CD4-positive, alpha-beta T cell treated with Interleukin-15 for 4 hours (primary cell): ENCODE results near the gene INCENP.
"Not testable (repeated sequence)": the region's sequence is repeated elsewhere in the genome, so short reads cannot be mapped to it uniquely, and the experiment has no call there.

Experiments used
- DNase-seq: peaks from one replicate; pipeline ENCODE4 v3.0.0-alpha.2; 2020; ENCODE audit warnings: low spot score

Gene INCENP

DNA sequence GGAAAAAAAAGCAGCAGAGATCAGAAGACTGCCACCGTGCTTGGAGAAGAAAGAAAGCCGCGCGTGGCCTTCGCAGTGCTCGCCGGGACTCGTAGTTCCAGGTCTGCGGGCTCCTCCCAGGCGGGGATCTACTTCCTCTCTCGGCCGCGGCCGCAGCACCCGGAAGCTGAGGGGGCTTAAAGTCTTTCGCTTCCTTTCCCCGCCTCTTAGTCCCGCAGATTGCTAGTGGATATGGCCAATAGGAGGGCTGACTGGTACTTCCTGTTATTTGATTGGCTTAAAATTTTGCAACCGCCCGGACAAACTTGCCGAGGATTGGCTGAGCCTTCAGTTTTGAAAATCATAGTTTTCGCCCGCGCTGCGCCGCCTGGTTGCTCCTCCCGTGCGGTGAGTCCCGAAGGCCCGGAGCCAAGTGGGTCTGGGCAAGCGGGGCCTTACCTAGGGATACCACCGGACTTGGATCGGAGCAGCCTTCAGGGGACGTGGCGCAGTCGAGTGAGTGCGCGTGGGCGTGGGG lies at the start of gene INCENP:
INCENP (plus strand) TSS at position 343 of the 517 bp plus-strand sequence. CDS start 4,151 bp downstream, outside the sequence.
- peak; percentile 97 for DNase-seq

DNA sequence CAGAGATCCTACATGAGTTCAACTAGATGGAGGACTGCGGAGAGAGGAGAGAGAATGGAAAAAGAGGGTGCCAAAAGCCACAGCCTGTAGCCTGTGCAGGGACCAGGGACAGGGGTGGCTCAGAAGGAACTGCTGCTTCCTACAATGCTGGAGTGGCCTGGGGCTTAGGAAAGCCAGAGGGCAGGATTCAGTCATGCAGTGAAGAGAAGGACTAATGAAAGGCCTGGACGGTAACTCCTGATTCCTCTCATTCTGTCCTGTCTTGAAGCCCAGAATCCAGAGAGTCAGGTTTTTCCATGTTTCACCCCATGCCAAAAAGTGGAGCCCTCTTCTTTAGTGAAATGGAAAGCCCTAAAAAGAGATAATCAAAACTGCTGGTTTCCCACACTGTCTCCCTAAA lies 48.4 kb upstream of the INCENP start:
- no peak for DNase-seq

DNA sequence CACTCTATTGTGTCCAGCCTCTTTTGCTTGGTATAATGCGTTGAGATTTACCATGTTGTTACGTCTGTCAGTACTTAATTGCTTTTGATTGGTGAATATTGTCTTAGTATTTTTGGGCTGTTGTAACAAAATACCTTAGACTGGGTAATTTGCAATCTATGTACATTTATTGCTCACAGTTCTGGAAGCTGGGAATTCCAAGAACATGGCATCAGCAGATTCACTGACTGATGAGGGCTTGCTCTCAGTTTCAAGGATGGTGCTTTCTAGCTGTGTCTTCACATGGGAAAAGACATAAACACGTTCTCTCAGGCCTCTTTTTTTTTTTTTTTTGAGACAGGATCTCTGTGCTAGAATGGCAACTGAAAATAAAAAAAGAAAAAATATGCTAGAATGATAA lies 46.7 kb upstream of the INCENP start:
- DNase-seq: no peak

DNA sequence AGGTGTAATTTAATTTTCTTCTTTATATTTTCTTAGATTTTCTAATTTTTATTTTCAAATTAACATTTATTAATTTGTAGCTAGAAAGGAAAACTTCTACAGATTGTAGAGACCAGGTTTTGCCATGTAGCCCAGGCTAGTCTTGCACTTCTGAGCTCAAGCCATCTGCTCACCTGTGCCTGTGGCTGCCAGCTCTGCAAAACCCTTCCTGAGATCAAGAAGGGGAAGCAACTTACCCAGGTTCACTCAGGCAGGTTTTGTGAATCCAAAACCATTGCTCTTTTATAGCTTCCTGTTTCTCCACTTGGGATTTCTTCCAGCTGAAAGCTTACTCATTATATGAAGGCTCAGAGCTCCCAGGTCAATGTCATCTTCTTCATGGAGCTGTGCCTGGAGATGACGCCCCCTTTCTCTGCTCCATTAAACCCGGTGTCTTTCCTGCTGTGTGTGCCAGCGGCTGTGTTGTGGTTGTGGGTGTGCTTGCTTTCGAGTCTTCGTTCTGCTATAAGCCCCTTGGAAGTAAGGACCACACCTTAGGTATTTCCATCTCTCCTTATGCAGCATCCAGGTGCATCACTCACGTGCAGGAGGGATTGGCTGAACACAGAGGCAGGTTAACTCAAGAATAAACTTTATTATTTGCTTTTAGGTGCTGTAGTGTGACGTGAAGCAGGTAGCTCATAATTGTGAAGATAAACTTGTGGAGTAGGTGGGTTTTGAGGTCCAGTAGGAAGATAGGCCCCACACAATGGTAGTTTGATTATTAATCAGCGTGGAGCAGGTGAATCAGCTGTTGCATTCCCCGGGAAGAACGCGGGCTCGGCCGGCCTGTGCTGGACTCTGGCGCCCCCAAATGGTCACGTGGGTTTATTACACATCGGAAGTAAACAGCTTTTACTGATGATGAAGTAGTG lies 42.2 kb upstream of the INCENP start:
- peak; percentile 82 for DNase-seq

DNA sequence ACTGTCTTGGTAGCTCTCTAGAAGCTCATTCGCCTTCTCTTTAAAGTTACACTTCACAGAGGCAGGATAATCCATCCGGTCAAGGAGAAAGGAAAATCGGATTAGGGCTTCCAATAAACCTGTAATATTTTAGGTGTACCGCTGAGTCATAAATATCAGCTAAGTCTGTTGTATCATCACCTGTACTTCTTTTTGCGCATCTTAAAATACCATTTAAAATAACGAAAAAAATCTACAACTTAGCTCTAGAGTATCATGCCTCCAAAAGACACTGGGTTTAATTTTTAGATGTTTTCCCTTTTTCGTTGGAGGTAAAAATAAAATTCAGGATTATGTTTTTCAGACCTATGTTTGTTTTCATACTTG lies 41.5 kb upstream of the INCENP start:
- DNase-seq: no peak

DNA sequence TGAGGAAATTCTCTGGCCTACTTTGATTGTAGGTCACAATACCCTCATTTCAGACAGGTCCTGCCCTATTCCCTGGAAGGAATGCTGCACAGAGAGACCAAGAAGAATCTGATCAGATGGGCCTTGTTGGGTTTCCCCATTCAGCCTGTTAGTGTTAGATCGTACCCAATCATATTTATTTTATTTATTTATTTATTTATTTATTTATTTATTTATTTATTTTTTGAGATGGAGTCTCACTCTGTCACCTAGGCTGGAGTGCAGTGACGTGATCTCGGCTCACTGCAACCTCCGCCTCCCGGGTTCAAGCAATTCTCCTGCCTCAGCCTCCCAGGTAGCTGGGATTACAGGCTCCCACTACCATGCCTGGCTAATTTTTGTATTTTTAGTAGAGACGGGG lies 39.0 kb upstream of the INCENP start:
- DNase-seq: not testable (repeated sequence)

DNA sequence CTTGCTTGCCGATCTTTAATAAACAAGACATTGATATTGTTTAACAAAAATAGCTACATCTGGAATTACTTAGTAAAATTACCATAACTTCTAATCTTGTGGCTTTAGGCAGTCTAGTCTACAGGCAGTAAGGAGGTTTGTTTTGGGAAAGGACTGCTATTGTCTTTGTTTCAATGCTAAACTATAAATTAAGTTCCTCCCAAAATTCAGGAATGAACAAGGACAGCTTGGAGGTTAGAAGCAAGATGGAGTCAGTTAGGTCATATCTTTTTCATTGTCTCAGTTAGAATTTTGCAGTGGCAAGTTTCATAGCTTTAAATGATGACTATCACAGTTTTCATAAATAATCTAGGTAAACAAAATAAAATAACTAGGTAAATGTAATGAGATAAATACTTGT lies 36.1 kb upstream of the INCENP start:
- no peak for DNase-seq

DNA sequence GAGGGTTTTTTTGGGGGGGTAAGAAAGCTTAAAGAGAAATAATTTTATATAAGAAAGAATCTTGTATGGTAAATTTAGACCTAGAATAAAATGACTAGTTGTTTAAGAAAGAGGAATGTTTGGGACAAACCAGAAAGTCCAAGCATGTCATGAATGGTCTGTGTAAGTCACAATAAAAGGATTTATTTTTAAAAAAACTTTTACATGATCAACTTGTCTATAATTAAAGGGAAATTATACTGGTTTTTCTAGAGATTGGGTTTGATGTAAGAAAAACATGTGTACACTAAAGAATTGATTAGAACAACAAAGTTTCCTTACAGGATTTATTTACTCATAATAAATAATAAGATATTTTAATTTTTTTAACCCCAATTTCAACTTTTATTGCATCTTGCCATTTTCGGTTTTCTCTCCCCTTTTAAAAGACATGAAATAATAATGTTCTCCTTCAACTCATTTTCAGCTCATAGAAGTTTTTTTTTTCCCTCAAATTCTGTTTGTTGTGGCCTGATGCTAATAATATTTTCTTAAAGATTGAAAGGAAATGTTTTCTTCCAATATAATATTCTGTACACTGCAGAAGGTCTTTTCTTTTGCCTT lies 35.4 kb upstream of the INCENP start:
- no peak for DNase-seq

DNA sequence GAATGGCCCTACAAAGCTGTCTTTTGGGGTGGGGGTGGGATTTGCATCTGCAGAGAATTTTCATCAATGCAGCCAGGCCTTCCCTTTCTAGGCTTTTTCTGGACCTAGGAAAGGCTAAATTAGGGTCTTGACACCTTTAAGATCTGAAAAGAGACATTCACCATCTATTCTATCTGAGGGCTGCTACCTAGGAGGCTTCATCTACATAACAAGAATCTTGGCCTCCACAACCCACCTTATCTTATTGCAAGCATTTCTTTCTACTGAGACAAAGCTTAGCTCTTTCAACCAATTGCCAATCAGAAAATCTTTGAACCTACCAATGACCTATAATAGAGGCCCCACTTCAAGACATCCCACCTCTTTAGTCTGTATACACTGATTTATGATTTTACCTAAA lies 20.7 kb upstream of the INCENP start:
- no peak for DNase-seq

DNA sequence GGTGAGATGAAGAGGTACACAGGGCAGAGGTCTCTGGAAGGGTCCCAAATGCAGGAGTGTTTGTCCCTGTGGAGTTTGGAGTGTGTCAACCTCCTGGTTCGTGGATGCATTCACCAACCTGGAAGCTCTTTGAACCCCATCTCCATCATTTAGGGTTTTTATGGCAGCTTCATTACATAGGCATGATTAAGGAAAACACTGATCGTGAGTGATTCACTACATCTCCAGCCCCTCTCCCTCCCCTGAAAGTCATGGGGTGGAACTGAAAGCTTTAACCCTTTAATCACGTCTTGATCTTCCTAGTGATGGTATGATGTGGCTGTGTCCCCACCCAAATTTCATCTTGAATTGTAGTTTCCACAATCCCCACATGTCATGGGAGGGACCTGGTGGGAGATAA lies 19.8 kb upstream of the INCENP start:
- DNase-seq: no peak

DNA sequence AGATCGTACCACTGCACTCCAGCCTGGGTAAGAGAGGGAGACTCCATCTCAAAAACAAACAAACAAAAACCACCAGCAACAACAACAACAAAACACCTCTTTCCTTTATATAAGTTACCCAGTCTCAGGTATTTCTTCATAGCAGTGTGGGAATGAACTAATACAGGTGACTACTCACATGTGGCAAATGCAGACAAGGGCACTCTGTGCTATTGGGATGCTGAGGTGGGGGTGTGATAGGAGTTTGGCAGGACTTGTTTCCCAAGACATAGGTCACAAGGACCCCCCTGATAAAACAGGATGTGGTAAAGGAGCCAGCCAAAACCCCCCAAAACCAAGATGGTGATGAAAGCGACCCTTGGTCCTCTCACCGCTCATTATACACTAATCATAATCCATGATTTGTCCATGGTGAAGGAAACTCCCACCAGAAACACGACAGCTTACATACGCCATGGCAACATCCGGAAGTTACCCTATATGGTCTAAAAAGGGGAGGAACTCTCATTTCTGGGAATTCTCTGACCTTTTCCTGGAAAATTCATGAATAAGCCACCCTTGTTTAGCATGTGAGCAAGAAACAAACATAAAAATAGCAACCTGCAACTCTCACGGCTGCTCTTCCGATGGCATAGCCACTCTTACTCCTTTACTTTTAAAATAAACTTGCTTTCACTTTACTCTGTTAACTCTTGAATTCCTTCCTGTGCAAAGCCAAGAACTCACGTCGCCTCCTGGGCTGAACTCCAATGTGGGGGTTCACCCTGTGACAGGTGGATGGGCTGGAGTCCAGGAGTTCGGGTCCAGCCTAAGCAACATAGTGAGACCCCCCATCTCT lies 18.8 kb upstream of the INCENP start:
- peak; percentile 85 for DNase-seq

DNA sequence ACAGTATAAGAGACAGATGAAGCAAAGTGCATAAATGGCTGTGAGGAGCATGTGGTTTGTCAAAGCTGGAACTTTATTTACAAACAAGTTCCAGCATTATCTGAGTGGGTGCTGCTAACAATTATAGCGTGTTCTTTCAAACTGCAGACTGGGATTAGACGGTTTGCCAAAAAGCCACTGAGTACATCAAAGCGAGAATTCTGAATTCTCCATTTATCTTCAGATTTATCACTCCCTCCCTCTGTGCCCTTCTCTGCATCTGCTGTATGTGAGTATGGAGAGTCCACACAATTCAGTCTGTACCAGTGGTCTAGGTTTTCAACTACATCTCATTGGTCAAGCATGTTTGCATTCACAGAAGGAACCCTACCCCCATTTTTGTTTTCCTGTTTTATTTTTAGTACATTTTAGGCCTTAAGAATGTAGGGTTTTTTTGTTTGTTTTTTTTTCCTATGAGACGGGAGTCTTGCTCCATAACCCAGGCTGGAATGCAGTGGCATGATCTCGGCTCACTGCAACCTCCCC lies 18.1 kb upstream of the INCENP start:
- DNase-seq: no peak

DNA sequence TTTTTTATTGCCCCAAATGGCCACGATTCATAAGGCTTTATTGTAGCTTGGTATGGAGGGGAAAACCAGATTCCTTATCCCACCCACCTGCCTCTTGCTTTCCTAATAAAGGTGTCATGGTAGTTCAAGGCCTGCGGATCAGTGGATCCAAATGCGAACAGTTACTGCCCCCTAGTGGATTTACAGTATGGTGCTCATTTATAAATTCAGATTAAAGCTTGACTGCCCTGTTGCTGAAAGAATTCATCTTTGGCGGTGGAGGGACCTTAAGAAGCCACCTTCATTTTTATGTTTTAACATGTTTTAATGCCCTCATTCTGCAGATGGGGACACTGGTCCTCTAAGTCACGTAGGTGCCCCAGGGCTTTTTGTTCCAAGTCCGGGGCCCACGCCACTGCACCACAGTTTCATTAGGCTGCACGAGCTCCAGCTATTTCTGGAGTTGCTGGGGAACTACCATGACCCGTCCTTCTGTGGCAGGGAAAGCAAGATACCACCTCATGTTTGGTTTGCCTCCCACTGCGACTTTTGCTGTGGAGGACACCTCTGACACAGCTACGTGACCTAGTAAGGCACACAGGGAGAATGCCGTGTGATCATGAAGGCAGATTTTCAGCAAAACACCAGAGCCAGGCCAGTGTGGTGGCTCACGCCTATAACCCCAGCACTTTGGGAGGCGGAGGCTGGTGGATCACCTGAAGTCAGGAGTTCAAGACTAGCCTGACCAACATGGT lies 15.6 kb upstream of the INCENP start:
- peak; percentile 76 for DNase-seq

DNA sequence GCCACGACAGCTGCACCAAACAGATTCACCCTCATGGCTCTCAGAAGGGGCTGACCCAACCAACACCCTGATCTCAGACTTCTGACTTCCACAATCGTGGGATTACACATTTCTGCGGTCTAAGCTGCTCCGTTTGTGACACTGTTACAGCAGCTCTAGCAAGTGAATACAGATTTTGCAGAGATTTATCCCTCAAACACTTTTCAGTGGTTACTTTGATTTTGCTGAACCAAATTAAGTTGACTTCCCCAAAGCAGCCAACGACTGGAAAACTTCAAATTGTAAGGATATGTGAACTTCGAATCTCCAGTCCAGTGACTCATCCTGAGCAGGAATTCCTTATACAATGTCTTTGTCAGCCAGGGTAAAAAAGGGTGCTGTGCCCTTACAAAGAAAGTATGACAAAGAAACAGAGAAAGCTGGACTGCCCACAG lies 14.8 kb upstream of the INCENP start:
- DNase-seq: no peak

DNA sequence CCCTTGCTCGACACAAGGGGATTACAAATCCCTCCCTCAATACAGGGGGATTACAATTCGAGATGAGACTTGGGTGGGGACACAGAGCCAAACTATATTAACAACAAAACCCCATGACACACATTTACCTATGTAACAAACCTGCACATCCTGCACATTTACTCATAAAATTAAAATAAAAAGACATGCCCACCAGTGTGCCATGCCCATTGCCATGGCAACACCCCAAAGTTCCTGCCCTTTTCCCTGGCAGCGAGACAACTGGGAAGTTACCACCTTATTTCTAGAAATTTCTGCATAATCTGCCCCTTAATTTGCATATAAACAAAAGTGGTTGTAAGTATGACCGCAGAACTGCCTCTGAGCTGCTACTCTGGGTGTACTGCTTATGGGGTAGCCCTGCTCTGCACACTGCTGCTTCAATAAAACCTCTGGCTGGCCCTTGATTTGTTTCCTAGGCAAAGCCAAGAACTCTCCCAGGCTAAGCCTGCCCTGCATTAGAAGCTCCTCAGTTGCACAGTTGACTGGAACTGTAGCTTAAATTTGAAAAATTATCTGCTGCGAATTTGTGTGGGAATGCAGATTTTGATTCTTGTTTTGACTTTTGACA lies 8.6 kb upstream of the INCENP start:
- DNase-seq: no peak

DNA sequence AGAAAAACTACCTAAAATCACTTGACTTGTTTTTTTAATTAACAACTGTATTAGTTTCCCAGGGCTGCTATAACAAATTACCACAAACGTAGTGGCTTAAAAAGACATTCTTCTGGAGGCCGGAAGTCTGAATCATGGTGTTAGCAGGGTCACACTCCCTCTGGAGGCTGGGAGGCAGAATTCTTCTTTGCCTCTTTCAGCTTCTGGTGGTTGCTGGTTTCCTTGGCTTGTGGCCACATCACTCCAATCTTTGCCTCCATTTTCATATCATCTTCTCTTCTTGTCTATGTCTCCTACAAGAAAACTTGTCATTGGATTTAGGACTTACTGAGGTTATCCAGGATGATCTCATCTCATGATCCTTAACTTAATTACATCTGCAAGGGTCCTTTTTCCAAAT lies 7.4 kb upstream of the INCENP start:
- DNase-seq: no peak

DNA sequence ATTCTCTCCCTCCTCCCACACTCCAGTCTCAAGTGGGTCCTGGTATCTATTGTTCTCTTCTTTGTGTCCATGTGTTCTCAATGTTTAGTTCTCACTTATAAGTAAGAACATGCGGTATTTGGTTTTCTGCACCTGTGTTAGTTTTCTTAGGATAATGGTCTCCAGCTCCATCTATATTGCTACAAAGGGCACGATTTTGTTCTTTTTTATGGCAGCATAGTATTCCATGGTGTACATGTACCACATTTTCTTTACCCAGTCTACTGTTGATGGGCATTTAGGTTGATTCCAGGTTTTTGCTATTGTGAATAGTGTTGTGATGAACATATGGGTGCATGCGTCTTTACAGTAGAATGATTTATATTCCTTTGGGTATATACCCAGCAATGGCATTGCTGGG lies 4.2 kb upstream of the INCENP start:
- DNase-seq: no peak

DNA sequence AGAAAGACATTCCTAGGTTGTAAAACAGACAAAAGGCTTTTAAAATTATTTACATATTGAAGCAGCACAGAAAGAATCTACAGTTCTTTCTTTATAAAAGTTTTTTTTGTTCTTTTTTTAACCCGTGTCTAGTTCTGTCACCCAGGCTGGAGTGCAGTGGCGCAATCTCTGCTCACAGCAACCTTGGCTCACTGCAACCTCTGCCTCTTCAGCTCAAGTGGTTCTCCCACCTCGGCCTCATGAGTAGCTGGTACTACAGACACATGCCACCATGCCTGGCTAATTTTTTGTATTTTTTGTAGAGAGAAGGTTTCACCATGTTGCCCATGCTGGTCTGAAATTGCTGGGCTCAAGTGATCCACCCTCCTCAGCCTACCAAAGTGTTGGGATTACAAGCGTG lies 3.8 kb upstream of the INCENP start:
- DNase-seq: no peak

DNA sequence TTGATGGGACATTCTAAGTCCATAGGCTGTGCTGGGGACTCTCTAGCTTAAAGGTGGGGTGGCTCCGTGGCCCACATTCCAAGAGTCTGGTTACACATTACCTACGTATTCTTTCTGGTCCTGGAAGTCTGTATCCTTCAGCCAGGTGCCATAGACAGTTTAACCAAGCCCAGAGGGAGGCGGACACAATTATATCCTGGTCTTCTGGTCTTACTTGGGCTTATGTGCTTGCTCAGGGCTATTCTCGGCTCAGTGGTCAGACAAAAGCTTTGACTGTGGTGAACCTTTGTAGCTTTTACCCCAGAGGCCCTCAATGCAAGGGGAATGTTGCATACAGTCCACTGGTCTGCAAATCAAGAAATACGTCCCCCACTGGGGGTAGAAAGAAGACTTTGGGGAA lies 3.4 kb upstream of the INCENP start:
- DNase-seq: no peak

DNA sequence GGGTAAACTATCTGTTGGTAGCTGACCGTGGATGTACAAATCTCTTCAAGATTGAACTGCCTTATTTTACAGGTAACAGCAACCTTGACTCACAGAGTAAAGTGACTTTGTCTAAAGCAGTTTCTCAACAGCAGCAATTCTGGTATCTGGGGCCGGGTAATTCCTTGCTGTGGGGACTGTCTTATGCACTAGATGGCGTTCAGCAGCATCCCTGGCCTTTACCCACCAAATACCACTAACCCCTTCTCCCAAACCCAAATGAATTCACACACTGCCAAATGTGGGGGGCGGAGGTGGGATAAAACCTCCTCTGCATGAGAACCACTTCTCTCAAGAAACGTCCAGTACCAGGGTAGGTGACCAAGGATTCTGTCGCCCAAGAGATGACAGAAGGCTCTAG lies 1.7 kb upstream of the INCENP start:
- DNase-seq: no peak
